K562 (cell line): ENCODE results near the gene ABCC1. TPM values are rescaled to one million over a fixed set of nuclear protein-coding genes. Genes with fewer than 3 reads are reported as not detected.
A peak's percentile ranks its signal among the peaks of the same experiment; 100 is the strongest.

Experiments
- ATF1 ChIP-seq, 2 experiments: fragments of 450-650 bp in 1 of 2; IDR thresholded peaks; 2 replicates each; pipeline ENCODE4 v1.6.1; 2016; ENCODE audit warnings: missing compliant biosample characterization in 1 of 2, missing genetic modification characterization in 1 of 2
- FOSL1 ChIP-seq: fragments of 200-800 bp; sonication (Bioruptor generic); conservative IDR thresholded peaks from 2 replicates; pipeline ENCODE4 v1.6.1; 2016; ENCODE audit warnings: missing genetic modification characterization, missing compliant biosample characterization
- HDAC1 ChIP-seq, 2 experiments: fragments of 450-650 bp; IDR thresholded peaks; 2 replicates each; pipeline ENCODE4 v1.6.1; 2016 to 2017; ENCODE audit warnings: inconsistent platforms in 1 of 2, mild to moderate bottlenecking in 1 of 2, moderate library complexity in 1 of 2
- HINFP ChIP-seq: fragments of 450-650 bp; conservative IDR thresholded peaks from 2 replicates; pipeline ENCODE4 v1.6.1; 2016; ENCODE audit warnings: missing genetic modification characterization, low read depth, mild to moderate bottlenecking, control low read depth, missing compliant biosample characterization
- HMGXB4 ChIP-seq: sonication (generic); formaldehyde crosslinking; IDR thresholded peaks from 2 replicates; pipeline ENCODE4 v1.8.1; 2023; ENCODE audit warnings: mild to moderate bottlenecking, missing genetic modification reagents
- MAFK ChIP-seq: IDR thresholded peaks from 2 replicates; pipeline ENCODE4 v1.6.1; 2011; ENCODE audit warnings: low read length, improper control_type of control experiment
- MBD2 ChIP-seq: sonication (generic); IDR thresholded peaks from 2 replicates; pipeline ENCODE4 v1.6.1; 2016; ENCODE audit warnings: low read depth, borderline replicate concordance
- MIER1 ChIP-seq: fragments of 450-650 bp; IDR thresholded peaks from 2 replicates; pipeline ENCODE4 v1.6.1; 2016; ENCODE audit warnings: antibody characterized with exemption, mild to moderate bottlenecking, low read depth
- PKNOX1 ChIP-seq: fragments of 450-650 bp; IDR thresholded peaks from 2 replicates; pipeline ENCODE4 v1.6.1; 2016
- RFX7 ChIP-seq: fragments of 250-450 bp; sonication (Bioruptor Pico); IDR thresholded peaks from 2 replicates; pipeline ENCODE4 v1.5.1; 2021; ENCODE audit warnings: mild to moderate bottlenecking
- SMARCB1 ChIP-seq: IDR thresholded peaks from 2 replicates; pipeline ENCODE4 v1.6.1; 2011; ENCODE audit warnings: improper control_type of control experiment, low read depth; ENCODE audit not compliant: insufficient read length
- STAT5A ChIP-seq: IDR thresholded peaks from 2 replicates; pipeline ENCODE4 v1.6.1; 2012; ENCODE audit warnings: low read length, inconsistent platforms, borderline replicate concordance
- TOE1 ChIP-seq, 2 experiments: fragments of 450-650 bp in 1 of 2; sonication (generic) in 1 of 2; formaldehyde crosslinking in 1 of 2; IDR thresholded peaks; 2 replicates each; pipeline versions ENCODE4 v1.7.1 to v1.8.0; 2016 to 2022; ENCODE audit warnings: borderline replicate concordance in 2 of 2, mild to moderate bottlenecking in 2 of 2, antibody characterized with exemption in 1 of 2, inconsistent platforms in 1 of 2, low read depth in 1 of 2, missing genetic modification reagents in 1 of 2, moderate library complexity in 1 of 2
- ZNF778 ChIP-seq: fragments of 450-650 bp; formaldehyde crosslinking; IDR thresholded peaks from 2 replicates; pipeline ENCODE4 v1.4.0; 2020; ENCODE audit warnings: mild to moderate bottlenecking, moderate library complexity
- polyA plus RNA-seq, 8 experiments: library from polyadenylated mRNA; depleted of rRNA in 4 of 8; stranded (reverse) in 5 of 8; unstranded in 3 of 8; fragments of >200 nt; fragmentation: Nextera tagmentation in 2 of 8; fragmentation: Illumina TruSeq in 1 of 8; extraction: Ambion mirVana in 2 of 8; extraction: Trizol in 1 of 8; gene quantifications; 2 replicates each; pipeline versions ENCODE4 v1.2.1 to v1.2.3, GENCODE V29; 2011 to 2014; ENCODE audit warnings: inconsistent platforms in 1 of 8, missing spikeins in 1 of 8
- total RNA-seq, 7 experiments: library from RNA; depleted of rRNA in 6 of 7; stranded (reverse); fragments of >200 nt in 6 of 7; fragmentation: Illumina TruSeq in 2 of 7; extraction: Trizol in 2 of 7; gene quantifications; 2 replicates each; pipeline versions ENCODE4 v1.2.1 to v1.2.3, GENCODE V29; 2011 to 2021; ENCODE audit warnings: low replicate concordance in 1 of 7
- TF ChIP-seq, protein P1 (sequence below): fragments of 250-450 bp; sonication (Bioruptor Pico); IDR thresholded peaks from 2 replicates; pipeline ENCODE4 v1.5.0; 2021; ENCODE audit warnings: mild to moderate bottlenecking, borderline replicate concordance
- TF ChIP-seq, protein P2 (sequence below): fragments of 450-650 bp; formaldehyde crosslinking; IDR thresholded peaks from 2 replicates; pipeline ENCODE4 v1.4.0; 2020; ENCODE audit warnings: mild to moderate bottlenecking, mixed read lengths

Gene ABCC1
- total and polyA plus RNA-seq, 9 of the 15 experiments (the other 6 are each of a cell fraction or from before 2014, with no cell fraction given): 3.9 to 41.6 (median 10.0) TPM

DNA sequence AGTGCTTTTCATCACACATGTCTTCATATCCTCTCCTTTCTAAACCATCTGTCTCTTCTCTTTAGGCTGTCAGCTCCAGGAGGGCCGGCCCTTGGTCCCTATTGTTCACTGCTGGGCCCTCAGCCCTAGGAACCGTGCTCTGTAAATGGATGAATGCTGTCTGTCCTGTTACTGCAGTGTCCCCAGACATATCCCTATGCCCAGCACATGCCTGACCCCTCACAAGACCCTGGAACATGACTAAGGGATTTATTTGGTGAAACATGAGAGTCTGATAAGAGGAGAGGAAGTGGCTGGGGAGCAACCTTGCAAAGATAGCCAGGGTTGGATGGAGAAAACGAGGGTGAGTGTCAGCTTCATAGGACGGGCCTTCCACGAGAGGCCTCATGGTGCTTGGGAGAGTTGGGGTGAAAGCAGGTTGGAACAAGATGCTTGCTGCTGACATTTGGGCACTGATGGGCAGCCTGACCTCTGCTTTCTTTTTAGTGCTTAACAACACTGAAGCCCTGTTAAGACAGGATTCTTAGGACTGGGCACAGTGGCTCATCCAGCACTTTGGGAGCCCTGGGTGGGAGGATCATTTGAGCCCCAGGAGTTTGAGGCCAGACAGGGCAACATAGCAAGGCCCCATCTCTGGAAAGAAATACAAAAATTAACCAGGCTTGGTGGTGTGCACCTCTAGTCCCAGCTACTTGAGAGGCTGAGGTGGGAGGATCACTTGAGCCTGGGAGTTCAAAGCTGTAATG is 39.0 kb downstream of the ABCC1 start (continued):
- TF ChIP-seq HMGXB4 (0 out of 2 replicates have a peak, but pooled peaks have one; percentile 16), ZNF778 (CRISPR knock-in tag) (no peak), MBD2 (no peak), MAFK (peak; percentile 91), HDAC1 (IDR thresholded peaks at IDR 0.05) (peak in 1 of 2 experiments; percentile 91; a peak in 2 of 4 replicates), ATF1 (CRISPR knock-in tag; IDR thresholded peaks at IDR 0.05) (no peak), ATF1 (tag; IDR thresholded peaks at IDR 0.05) (peak; percentile 25; the same call in 1 of the 2 replicates), TOE1 (IDR thresholded peaks at IDR 0.05; ENCODE audit: borderline replicate concordance) (peak; percentile 75), TOE1 (CRISPR knock-in tag; IDR thresholded peaks at IDR 0.05; ENCODE audit: borderline replicate concordance, low read depth) (no peak), SMARCB1 (no peak), PKNOX1 (peak; percentile 72), STAT5A (peak; percentile 42; the same call in 1 of the 2 replicates), HINFP (tag) (0 out of 2 replicates have a peak, but pooled peaks have one; percentile 8), MIER1 (no peak), RFX7 (no peak), FOSL1 (tag) (peak; percentile 51)
- TF ChIP-seq, protein P1, sequence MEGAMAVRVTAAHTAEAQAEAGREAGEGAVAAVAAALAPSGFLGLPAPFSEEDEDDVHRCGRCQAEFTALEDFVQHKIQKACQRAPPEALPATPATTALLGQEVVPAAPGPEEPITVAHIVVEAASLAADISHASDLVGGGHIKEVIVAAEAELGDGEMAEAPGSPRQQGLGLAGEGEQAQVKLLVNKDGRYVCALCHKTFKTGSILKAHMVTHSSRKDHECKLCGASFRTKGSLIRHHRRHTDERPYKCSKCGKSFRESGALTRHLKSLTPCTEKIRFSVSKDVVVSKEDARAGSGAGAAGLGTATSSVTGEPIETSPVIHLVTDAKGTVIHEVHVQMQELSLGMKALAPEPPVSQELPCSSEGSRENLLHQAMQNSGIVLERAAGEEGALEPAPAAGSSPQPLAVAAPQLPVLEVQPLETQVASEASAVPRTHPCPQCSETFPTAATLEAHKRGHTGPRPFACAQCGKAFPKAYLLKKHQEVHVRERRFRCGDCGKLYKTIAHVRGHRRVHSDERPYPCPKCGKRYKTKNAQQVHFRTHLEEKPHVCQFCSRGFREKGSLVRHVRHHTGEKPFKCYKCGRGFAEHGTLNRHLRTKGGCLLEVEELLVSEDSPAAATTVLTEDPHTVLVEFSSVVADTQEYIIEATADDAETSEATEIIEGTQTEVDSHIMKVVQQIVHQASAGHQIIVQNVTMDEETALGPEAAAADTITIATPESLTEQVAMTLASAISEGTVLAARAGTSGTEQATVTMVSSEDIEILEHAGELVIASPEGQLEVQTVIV: no peak
- TF ChIP-seq, protein P2, sequence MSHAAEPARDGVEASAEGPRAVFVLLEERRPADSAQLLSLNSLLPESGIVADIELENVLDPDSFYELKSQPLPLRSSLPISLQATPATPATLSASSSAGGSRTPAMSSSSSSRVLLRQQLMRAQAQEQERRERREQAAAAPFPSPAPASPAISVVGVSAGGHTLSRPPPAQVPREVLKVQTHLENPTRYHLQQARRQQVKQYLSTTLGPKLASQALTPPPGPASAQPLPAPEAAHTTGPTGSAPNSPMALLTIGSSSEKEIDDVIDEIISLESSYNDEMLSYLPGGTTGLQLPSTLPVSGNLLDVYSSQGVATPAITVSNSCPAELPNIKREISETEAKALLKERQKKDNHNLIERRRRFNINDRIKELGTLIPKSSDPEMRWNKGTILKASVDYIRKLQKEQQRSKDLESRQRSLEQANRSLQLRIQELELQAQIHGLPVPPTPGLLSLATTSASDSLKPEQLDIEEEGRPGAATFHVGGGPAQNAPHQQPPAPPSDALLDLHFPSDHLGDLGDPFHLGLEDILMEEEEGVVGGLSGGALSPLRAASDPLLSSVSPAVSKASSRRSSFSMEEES: no peak
